DOHH2 (cell line): Measurements from ENCODE around the gene FLACC1.

Experiments
- EZH2phosphoT487 ChIP-seq: fragments of 200-600 bp; sonication (generic); IDR thresholded peaks from 2 replicates; pipeline ENCODE4 v1.6.1; 2017; ENCODE audit warnings: borderline replicate concordance, mild to moderate bottlenecking, antibody characterized with exemption, low read length, moderate library complexity, mixed read lengths
- TF ChIP-seq, protein P1 (sequence below): fragments of 200-600 bp; sonication (generic); IDR thresholded peaks from one replicate; pipeline ENCODE4 v1.5.1; 2014; ENCODE audit warnings: antibody characterized with exemption, mild to moderate bottlenecking, low read depth, low read length; ENCODE audit not compliant: poor library complexity, severe bottlenecking

DNA sequence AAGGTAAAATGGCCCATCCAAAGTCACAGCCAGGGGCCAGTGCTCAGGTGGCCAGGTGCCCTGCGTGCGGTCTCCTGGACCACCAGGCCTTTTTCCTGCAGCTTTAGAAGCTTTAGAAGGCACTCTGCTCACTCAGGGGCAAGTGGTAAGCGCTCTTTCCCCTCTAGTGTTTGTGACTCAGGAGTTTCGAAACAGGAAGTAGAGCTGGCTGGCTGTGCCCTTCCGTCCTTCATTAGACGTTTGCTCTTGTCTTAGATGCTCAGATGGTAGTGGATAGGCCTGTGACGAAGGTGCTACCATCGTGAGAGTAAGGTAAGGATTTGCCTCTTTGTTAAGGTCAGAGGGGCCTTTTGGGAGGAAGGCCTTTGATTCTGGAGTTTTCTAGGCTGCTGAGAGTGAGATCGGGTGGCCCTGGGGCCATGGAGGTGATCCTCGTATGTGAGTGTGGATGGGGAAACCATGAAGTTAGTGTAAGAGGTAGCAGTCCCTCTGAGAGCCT, 96.8 kb downstream of the FLACC1 start, which contains the start of gene CASP8:
- TF ChIP-seq, protein P1, sequence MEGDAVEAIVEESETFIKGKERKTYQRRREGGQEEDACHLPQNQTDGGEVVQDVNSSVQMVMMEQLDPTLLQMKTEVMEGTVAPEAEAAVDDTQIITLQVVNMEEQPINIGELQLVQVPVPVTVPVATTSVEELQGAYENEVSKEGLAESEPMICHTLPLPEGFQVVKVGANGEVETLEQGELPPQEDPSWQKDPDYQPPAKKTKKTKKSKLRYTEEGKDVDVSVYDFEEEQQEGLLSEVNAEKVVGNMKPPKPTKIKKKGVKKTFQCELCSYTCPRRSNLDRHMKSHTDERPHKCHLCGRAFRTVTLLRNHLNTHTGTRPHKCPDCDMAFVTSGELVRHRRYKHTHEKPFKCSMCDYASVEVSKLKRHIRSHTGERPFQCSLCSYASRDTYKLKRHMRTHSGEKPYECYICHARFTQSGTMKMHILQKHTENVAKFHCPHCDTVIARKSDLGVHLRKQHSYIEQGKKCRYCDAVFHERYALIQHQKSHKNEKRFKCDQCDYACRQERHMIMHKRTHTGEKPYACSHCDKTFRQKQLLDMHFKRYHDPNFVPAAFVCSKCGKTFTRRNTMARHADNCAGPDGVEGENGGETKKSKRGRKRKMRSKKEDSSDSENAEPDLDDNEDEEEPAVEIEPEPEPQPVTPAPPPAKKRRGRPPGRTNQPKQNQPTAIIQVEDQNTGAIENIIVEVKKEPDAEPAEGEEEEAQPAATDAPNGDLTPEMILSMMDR = no peak
- no peak for TF ChIP-seq EZH2phosphoT487
